Measurements from ENCODE around the gene NFYC. TPM values are rescaled to one million over a fixed set of nuclear protein-coding genes. Genes with fewer than 3 reads are reported as not detected.

NFYC gene
- total and polyA plus RNA-seq, 2 of the 8 experiments (the other 6 are each of a cell fraction or from before 2014, with no cell fraction given): 54.1 to 124 TPM

- H3K27ac ChIP-seq (ENCODE audit: low read depth, low read length): no peak within 1 kb of the TSS
- H3K23ac ChIP-seq (ENCODE audit: insufficient read length): no peak within 1 kb of the TSS
- H2BK5ac ChIP-seq (ENCODE audit: low read depth, low read length): no peak within 1 kb of the TSS; the same call in 1 of the 2 replicates
- no peak within 1 kb of the TSS for H2BK20ac ChIP-seq (ENCODE audit: low read length)
- H3K79me2 ChIP-seq (ENCODE audit: control insufficient read depth in 1 of 2, insufficient read depth in 2 of 2, low read length in 2 of 2): no peaks in the 10 kb centered on the region; a peak in 1 of 4 replicates
- peak within 1 kb of the TSS in 3 of 4 experiments; percentile 8 to 61 (median 32); a peak in 2 of 7 replicates for H3K9ac ChIP-seq (replicated peaks in 1 of 4; ENCODE audit: extremely low read depth in 1 of 4, low read depth in 3 of 4, low read length in 3 of 4)
- H3K79me1 ChIP-seq (ENCODE audit: low read depth, low read length): peaks cover 9% of the 10 kb centered on the region; the same call in 1 of the 2 replicates
- ChIA-PET CTCF (ENCODE audit: partially characterized antibody) (interaction anchor here (1.3 to 37.5 kb wide), 4 partner anchors 9 to 35 kb away, joined by 4 to 684 read pairs (median 104); no protein-coding TSS in a partner anchor), POLR2A (ENCODE audit: partially characterized antibody) (interaction anchor here (0.6 to 6.0 kb wide), 4 partner anchors 12 to 186 kb away, joined by 5 to 63 read pairs (median 27); partner anchors contain the start of gene NFYC)
- H3K36me3 ChIP-seq (ENCODE audit: control insufficient read depth in 2 of 4, insufficient read depth in 4 of 4, low read length in 3 of 4): no peaks in the 10 kb centered on the region
- no peak within 1 kb of the TSS for H4K91ac ChIP-seq (replicated peaks; ENCODE audit: insufficient read length, low read length)
- H2AK5ac ChIP-seq (ENCODE audit: low read depth, low read length): no peak within 1 kb of the TSS
- peaks cover 10% of the 10 kb centered on the region; the same call in 1 of the 2 replicates for H3K23me2 ChIP-seq (ENCODE audit: low read depth, low read length)
- H3K4me2 ChIP-seq (ENCODE audit: insufficient read depth in 1 of 2, low read depth in 2 of 2, low read length in 2 of 2): peak within 1 kb of the TSS; percentile 72 to 89
- peak in 1 of 2 experiments; percentile 99 for DNase-seq (ENCODE audit: low read depth in 1 of 2, low spot score in 2 of 2)
- H3K56ac ChIP-seq (replicated peaks; ENCODE audit: insufficient read length, low read depth, low read length): no peak within 1 kb of the TSS
- no peak within 1 kb of the TSS for H2BK120ac ChIP-seq (replicated peaks; ENCODE audit: low read depth, low read length)
- 2% methylated on average over 25 of the region's 59 CpGs; no CpG with 5 or more reads in 1 of the 2 experiments for WGBS, 2 experiments (ENCODE audit: extremely low coverage in 1 of 2, insufficient coverage in 1 of 2, insufficient read length in 1 of 2, insufficient replicate concordance in 2 of 2, low coverage in 1 of 2, low lambda C conversion rate in 2 of 2, missing lambda C conversion rate in 1 of 2)
- H3K4me3 ChIP-seq (ENCODE audit: extremely low read depth in 1 of 4, insufficient read depth in 2 of 4, low read depth in 3 of 4, low read length in 4 of 4): peak within 1 kb of the TSS; percentile 58 to 87 (median 77)
- peak within 1 kb of the TSS; percentile 60; the same call in 1 of the 2 replicates for H2BK12ac ChIP-seq (ENCODE audit: low read depth, low read length)
- peaks cover 0 to 5% of the 10 kb centered on the region in 2 experiments for H4K20me1 ChIP-seq (replicated peaks in 1 of 2; ENCODE audit: control insufficient read depth in 1 of 2, insufficient read depth in 2 of 2, low read length in 2 of 2)
- peak within 1 kb of the TSS; percentile 12; the same call in 1 of the 2 replicates for H2BK15ac ChIP-seq (ENCODE audit: low read length)
- FAIRE-seq: no peak
- H3K14ac ChIP-seq (ENCODE audit: insufficient read length): no peak within 1 kb of the TSS
- H3K4ac ChIP-seq (replicated peaks; ENCODE audit: insufficient read length, low read depth, low read length): no peak within 1 kb of the TSS
- H3K27me3 ChIP-seq (replicated peaks in 1 of 4; ENCODE audit: control insufficient read depth in 3 of 4, extremely low read depth in 1 of 4, insufficient read depth in 3 of 4, low read length in 3 of 4): no peaks in the 10 kb centered on the region; a peak in 1 of 7 replicates
- peaks cover 0 to 28% (median 15%) of the 10 kb centered on the region in 4 experiments; a peak in 6 of 7 replicates for H3K4me1 ChIP-seq (replicated peaks in 1 of 4; ENCODE audit: control insufficient read depth in 3 of 4, insufficient read depth in 4 of 4, low read length in 3 of 4)
- no peak within 1 kb of the TSS; the same call in none of the 2 replicates for H4K8ac ChIP-seq (ENCODE audit: extremely low read depth, insufficient read depth, low read length)
- no peaks in the 10 kb centered on the region for H3K9me3 ChIP-seq (ENCODE audit: insufficient read depth in 2 of 2, low read depth in 1 of 2, low read length in 1 of 2)
- no peak within 1 kb of the TSS for H4K5ac ChIP-seq (ENCODE audit: insufficient read length, low read depth, low read length)
- peak within 1 kb of the TSS; percentile 53 for H2AFZ ChIP-seq (ENCODE audit: low read length)
- peak within 1 kb of the TSS; percentile 78 for H3K18ac ChIP-seq (ENCODE audit: extremely low read depth, low read length)
- TF ChIP-seq TEAD4 (IDR thresholded peaks at IDR 0.05; ENCODE audit: low read depth, low read length): no peak
- TF ChIP-seq POLR2AphosphoS5 (IDR thresholded peaks at IDR 0.05; ENCODE audit: low read depth, low read length): 0 out of 2 replicates have a peak, but pooled peaks have one; percentile 20
- no peak for TF ChIP-seq CBX5 (IDR thresholded peaks at IDR 0.05; ENCODE audit: low read depth, low read length)
- TF ChIP-seq POLR2A (IDR thresholded peaks at IDR 0.05; ENCODE audit: control extremely low read depth in 1 of 2, low read depth in 2 of 2, low read length in 2 of 2): 0 out of 3 replicates have a peak, but pooled peaks of 1 of the 2 experiments have one; percentile 21
- TF ChIP-seq SAP30 (IDR thresholded peaks at IDR 0.05; ENCODE audit: insufficient read depth, insufficient replicate concordance, low read length): no peak
- TF ChIP-seq, protein P1, sequence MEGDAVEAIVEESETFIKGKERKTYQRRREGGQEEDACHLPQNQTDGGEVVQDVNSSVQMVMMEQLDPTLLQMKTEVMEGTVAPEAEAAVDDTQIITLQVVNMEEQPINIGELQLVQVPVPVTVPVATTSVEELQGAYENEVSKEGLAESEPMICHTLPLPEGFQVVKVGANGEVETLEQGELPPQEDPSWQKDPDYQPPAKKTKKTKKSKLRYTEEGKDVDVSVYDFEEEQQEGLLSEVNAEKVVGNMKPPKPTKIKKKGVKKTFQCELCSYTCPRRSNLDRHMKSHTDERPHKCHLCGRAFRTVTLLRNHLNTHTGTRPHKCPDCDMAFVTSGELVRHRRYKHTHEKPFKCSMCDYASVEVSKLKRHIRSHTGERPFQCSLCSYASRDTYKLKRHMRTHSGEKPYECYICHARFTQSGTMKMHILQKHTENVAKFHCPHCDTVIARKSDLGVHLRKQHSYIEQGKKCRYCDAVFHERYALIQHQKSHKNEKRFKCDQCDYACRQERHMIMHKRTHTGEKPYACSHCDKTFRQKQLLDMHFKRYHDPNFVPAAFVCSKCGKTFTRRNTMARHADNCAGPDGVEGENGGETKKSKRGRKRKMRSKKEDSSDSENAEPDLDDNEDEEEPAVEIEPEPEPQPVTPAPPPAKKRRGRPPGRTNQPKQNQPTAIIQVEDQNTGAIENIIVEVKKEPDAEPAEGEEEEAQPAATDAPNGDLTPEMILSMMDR (IDR thresholded peaks at IDR 0.05; ENCODE audit: control extremely low read depth in 1 of 3, insufficient read depth in 1 of 3, low read depth in 1 of 3, low read length in 3 of 3): peak in 2 of 3 experiments; percentile 41 to 46; a peak in 3 of 4 replicates
- TF ChIP-seq TCF12 (IDR thresholded peaks at IDR 0.05; ENCODE audit: low read depth, low read length): no peak
- no peak for TF ChIP-seq TAF1 (IDR thresholded peaks at IDR 0.05; ENCODE audit: low read depth, low read length)
These were observed 26.0 kb upstream of the NFYC start, which contains the start of gene RIMS3 for GRCh38 chr1:40665335-40666171. Gene RIMS3 (minus strand): TSS chr1:40665682. CDS start chr1:40641925, 23,757 bp downstream.
